Gastroesophageal sphincter (tissue), 4 donors: ENCODE data around the gene AGXT2. TPM values are rescaled to one million over a fixed set of nuclear protein-coding genes. Genes with fewer than 3 reads are reported as not detected.

ENCODE experiments used
- ATAC-seq: fragments of 150-250 bp; one replicate; pipeline ENCODE4 v1.9.1; 2016; ENCODE audit warnings: mild to moderate bottlenecking, moderate library complexity
- H3K27ac ChIP-seq, 4 donors: fragments of 200-600 bp; sonication (generic) in 3 of 4; 1 replicate in 3 of 4; 2 replicates in 1 of 4; pipeline ENCODE4 v1.5.1; 2016 to 2019
- H3K27me3 ChIP-seq: fragments of 200-600 bp; sonication (generic); one replicate; pipeline ENCODE4 v1.5.1; 2019
- H3K36me3 ChIP-seq, 2 donors: fragments of 200-600 bp; sonication (generic); one replicate each; pipeline ENCODE4 v1.5.1; 2019; ENCODE audit warnings: control low read depth in 1 of 2
- H3K4me1 ChIP-seq, 3 donors: fragments of 200-600 bp; sonication (generic); 1 replicate in 2 of 3; 2 replicates in 1 of 3; pipeline ENCODE4 v1.5.1; 2016 to 2019; ENCODE audit warnings: control low read depth in 2 of 3
- H3K4me3 ChIP-seq, 2 donors: fragments of 200-600 bp; sonication (generic); one replicate each; pipeline ENCODE4 v1.5.1; 2019; ENCODE audit warnings: mild to moderate bottlenecking in 1 of 2, moderate library complexity in 1 of 2
- H3K9me3 ChIP-seq, 3 donors: fragments of 200-600 bp; sonication (generic); one replicate each; pipeline ENCODE4 v1.5.1; 2017 to 2019; ENCODE audit warnings: control low read depth in 2 of 3
- EP300 ChIP-seq: sonication (generic); formaldehyde crosslinking; IDR thresholded peaks from one replicate; pipeline ENCODE4 v1.6.1; 2017; ENCODE audit warnings: antibody characterized with exemption, mild to moderate bottlenecking
- POLR2A ChIP-seq, 2 donors: fragments of 450-650 bp; IDR thresholded peaks; one replicate each; pipeline ENCODE4 v1.6.1; 2017; ENCODE audit warnings: antibody characterized with exemption in 2 of 2, mild to moderate bottlenecking in 2 of 2, moderate library complexity in 1 of 2
- POLR2AphosphoS5 ChIP-seq: sonication (generic); formaldehyde crosslinking; IDR thresholded peaks from one replicate; pipeline ENCODE4 v1.6.1; 2017; ENCODE audit warnings: antibody characterized with exemption
- WGBS, 2 donors: methylation state at CpG; one replicate each; pipeline ENCODE4 v1.1.5; 2018; ENCODE audit warnings: low coverage in 1 of 2; 5-methylcytosine and 5-hydroxymethylcytosine counted together
- total RNA-seq, 4 donors: library from RNA; depleted of rRNA; stranded (reverse); fragments of >200 nt; gene quantifications; one replicate each; pipeline ENCODE4 v1.1.0, GENCODE V29; 2016
- TF ChIP-seq, protein P1 (sequence below), 4 experiments: fragments of 200-600 bp in 2 of 4; fragments of 450-650 bp in 2 of 4; sonication (generic) in 1 of 4; IDR thresholded peaks; one replicate each; pipeline ENCODE4 v1.5.1; 2017 to 2019; ENCODE audit warnings: antibody characterized with exemption in 4 of 4, mild to moderate bottlenecking in 2 of 4, moderate library complexity in 2 of 4

The AGXT2 gene, protein sequence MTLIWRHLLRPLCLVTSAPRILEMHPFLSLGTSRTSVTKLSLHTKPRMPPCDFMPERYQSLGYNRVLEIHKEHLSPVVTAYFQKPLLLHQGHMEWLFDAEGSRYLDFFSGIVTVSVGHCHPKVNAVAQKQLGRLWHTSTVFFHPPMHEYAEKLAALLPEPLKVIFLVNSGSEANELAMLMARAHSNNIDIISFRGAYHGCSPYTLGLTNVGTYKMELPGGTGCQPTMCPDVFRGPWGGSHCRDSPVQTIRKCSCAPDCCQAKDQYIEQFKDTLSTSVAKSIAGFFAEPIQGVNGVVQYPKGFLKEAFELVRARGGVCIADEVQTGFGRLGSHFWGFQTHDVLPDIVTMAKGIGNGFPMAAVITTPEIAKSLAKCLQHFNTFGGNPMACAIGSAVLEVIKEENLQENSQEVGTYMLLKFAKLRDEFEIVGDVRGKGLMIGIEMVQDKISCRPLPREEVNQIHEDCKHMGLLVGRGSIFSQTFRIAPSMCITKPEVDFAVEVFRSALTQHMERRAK
- total RNA-seq: not detected

DNA sequence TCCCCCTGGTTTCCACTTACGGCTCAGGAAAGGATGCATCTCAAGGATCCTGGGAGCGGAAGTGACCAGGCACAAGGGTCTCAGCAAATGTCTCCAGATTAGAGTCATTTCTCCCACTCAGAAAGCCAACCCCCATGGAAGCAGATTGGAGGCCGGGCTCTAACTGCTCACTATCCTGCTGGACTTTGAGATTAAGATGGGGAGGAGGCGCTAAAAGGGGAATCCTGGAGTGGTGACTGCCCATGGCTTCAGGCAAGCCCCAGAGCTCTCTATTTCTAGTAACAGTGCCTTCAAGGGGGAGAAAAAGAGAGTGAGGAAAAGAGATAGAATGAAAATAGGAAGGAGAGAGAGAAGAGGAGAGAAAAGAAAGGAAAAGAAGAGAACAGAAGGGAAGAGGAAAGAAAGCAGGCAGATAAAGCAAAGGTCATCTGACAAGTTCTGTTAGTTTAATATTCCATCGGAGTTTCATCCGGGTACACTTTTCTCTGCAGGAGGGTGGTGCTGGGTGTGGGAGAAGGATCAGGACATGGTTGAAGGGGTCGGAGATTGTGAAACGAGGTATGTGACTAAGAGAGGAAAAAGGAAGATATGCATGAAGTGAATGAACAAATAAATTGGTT is at the start of gene AGXT2:
Gene AGXT2, minus strand, starts transcription at position 165 of the 620 bp plus-strand sequence. Its CDS starts 57 bp downstream, at position 108.
- H3K4me3 ChIP-seq: no peak within 1 kb of the TSS
- ATAC-seq: no peak
- H3K4me1 ChIP-seq: no peaks in the 10 kb centered on the region
- TF ChIP-seq, protein P1, sequence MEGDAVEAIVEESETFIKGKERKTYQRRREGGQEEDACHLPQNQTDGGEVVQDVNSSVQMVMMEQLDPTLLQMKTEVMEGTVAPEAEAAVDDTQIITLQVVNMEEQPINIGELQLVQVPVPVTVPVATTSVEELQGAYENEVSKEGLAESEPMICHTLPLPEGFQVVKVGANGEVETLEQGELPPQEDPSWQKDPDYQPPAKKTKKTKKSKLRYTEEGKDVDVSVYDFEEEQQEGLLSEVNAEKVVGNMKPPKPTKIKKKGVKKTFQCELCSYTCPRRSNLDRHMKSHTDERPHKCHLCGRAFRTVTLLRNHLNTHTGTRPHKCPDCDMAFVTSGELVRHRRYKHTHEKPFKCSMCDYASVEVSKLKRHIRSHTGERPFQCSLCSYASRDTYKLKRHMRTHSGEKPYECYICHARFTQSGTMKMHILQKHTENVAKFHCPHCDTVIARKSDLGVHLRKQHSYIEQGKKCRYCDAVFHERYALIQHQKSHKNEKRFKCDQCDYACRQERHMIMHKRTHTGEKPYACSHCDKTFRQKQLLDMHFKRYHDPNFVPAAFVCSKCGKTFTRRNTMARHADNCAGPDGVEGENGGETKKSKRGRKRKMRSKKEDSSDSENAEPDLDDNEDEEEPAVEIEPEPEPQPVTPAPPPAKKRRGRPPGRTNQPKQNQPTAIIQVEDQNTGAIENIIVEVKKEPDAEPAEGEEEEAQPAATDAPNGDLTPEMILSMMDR (IDR thresholded peaks at IDR 0.05): no peak
- H3K36me3 ChIP-seq: no peaks in the 10 kb centered on the region
- peaks cover 9% of the 10 kb centered on the region for H3K27me3 ChIP-seq
- no peaks in the 10 kb centered on the region for H3K9me3 ChIP-seq
- no peak within 1 kb of the TSS for H3K27ac ChIP-seq
- WGBS, 2 donors: 74 to 77% methylated on average over 4 to 5 of the region's 8 CpGs

DNA sequence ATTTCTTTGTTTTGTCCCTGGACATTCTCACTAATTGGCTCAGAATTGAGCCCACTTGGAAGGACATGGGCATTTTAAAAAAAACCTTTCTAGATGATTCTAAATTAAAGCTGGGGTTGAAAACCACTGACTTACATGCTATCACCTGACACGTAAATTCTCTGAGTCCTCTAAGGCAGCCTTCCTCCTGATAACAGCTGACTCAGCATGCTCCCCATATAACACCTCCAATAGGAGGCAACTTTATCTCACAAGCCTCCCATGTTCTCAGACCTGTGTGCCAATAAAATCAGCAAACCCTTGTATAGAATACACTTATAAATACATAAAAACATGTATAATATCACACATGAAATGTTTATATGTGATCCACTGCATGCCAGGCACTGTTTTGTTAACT is 49.2 kb upstream of the AGXT2 start:
- Histone ChIP-seq H3K36me3 (no peaks in the 10 kb centered on the region), H3K27ac (no peak overlapping the region), H3K9me3 (no peaks in the 10 kb centered on the region), H3K27me3 (no peaks in the 10 kb centered on the region), H3K4me3 (no peak overlapping the region), H3K4me1 (no peaks in the 10 kb centered on the region)
- 50 to 55% methylated on average over 1 of the region's 1 CpG for WGBS, 2 donors
- ATAC-seq: no peak
- TF ChIP-seq POLR2AphosphoS5 (no peak), EP300 (no peak)
- TF ChIP-seq, protein P1 (IDR thresholded peaks at IDR 0.05): no peak

DNA sequence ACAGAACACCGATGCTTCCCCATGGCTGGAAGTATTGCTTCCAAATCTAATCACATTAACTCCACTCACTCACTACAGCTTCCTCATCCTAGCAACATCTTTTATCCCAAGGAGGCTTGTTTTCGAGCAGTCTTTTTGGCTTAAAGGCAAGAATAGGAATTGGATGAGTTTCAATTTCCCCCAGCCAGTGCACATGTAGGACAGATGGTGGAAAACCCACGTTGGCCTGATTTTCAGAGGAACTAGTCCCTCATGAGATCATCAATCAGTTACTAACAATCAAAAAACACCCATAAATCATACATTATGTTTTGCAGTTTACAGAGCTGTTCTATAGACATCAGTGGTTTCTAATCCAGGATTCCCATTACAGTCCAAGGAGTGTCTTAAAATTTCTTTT is 48.5 kb upstream of the AGXT2 start:
- Histone ChIP-seq H3K36me3 (no peaks in the 10 kb centered on the region), H3K9me3 (no peaks in the 10 kb centered on the region), H3K4me1 (no peaks in the 10 kb centered on the region), H3K4me3 (no peak overlapping the region), H3K27me3 (no peaks in the 10 kb centered on the region), H3K27ac (no peak overlapping the region)
- TF ChIP-seq POLR2A (IDR thresholded peaks at IDR 0.05) (no peak), POLR2AphosphoS5 (no peak), EP300 (no peak)
- TF ChIP-seq, protein P1 (IDR thresholded peaks at IDR 0.05): no peak
- no peak for ATAC-seq
- 23 to 56% methylated on average over 3 of the region's 3 CpGs for WGBS, 2 donors

DNA sequence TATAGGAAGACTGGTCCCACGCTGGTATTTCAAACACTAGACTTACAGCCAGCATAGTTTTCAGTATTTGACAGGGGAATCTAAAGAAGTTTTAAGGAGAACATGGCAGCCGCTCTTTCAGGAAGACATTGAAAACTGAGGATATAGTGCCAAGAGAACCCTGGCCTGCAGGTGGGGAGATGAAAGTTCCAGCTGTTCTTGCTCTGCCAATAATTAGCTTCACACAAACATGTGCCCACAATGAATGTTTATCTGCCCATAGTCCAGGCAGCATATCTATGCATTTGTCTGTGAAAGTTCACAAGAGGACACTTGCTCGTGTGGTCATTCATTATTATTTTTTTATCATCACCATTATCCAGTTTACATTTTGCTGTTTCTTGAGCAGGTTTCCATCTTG is 47.6 kb upstream of the AGXT2 start:
- H3K4me1 ChIP-seq: no peaks in the 10 kb centered on the region
- no peak overlapping the region for H3K27ac ChIP-seq
- no peak for ATAC-seq
- 70 to 88% methylated on average over 2 to 3 of the region's 3 CpGs for WGBS, 2 donors
- H3K36me3 ChIP-seq: no peaks in the 10 kb centered on the region
- H3K27me3 ChIP-seq: no peaks in the 10 kb centered on the region
- H3K4me3 ChIP-seq: no peak overlapping the region
- no peaks in the 10 kb centered on the region for H3K9me3 ChIP-seq
- TF ChIP-seq POLR2AphosphoS5 (no peak), EP300 (no peak), POLR2A (IDR thresholded peaks at IDR 0.05) (no peak)
- TF ChIP-seq, protein P1 (IDR thresholded peaks at IDR 0.05): no peak

DNA sequence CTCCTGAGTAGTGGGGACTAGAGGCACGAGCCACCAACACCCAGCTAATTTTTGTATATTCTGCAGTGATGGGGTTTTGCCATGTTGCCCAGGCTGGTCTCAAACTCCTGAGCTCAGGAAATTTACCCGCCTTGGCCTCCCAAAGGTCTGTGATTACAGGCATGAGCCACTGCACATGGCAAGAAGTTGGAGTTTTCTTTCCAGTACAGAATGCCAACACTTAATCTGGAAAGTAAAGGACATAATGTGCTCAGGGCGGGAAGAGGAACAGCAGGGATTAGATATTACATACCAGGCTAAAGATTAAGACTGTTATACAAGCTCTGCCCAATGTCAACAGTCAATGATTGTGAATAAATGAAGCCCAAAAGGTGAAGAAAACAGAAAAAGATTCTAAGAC is 47.2 kb upstream of the AGXT2 start:
- no peaks in the 10 kb centered on the region for H3K9me3 ChIP-seq
- no peaks in the 10 kb centered on the region for H3K27me3 ChIP-seq
- TF ChIP-seq, protein P1 (IDR thresholded peaks at IDR 0.05): no peak
- TF ChIP-seq POLR2AphosphoS5: no peak
- TF ChIP-seq POLR2A (IDR thresholded peaks at IDR 0.05): no peak
- no peak for TF ChIP-seq EP300
- no peak for ATAC-seq
- 83% methylated on average over 2 of the region's 3 CpGs; no CpG with 5 or more reads in 1 of the 2 donors for WGBS, 2 donors
- H3K27ac ChIP-seq: no peak overlapping the region
- H3K4me3 ChIP-seq: no peak overlapping the region
- H3K4me1 ChIP-seq: no peaks in the 10 kb centered on the region
- no peaks in the 10 kb centered on the region for H3K36me3 ChIP-seq
